ENCODE results near the gene FATE1.
"Not testable (repeated sequence)": the region's sequence is repeated elsewhere in the genome, so short reads cannot be mapped to it uniquely, and the experiment has no call there.

The FATE1 gene

DNA sequence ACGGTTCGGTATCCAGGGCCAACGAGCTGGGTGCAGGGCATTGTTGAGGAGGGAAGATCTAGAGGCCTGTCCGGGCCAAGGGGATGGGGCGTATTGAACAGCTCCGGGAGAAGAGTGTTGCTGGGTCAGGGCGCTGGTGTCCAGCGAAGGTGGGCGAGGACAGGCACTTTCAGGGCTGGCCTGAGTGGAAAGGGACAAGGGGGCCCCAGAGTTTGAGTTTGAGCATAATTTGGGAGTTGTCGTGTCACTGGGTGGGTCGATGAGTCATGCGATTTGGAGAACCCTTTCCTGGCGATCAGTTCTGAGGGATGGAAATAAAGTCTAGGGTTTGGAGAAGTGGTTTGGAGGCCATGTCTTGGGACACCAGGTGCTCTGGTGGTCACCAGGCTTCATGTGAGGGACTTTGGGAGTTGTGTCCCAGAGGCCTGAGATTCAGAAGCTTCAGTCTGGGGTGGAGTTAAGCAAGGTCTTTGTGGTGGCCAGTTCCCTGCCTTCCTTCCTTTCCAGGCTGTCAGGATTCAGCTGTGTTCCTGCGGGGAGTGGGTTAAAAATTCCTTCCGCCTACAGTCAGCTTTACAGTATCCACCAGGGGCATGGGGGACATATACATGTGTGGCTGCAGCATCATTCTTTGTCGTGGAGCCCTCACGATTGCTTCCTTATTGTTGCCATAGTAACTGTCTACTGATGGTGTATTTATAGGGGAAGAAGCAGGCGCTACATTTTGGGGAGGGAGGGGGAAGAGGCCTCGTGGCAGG lies 20.1 kb upstream of the FATE1 start:
- Histone ChIP-seq H3K27ac (no peak overlapping the region), H3K36me3 (no peaks in the 10 kb centered on the region), H3K27me3 (peaks cover 0 to 9% of the 10 kb centered on the region in 2 donors), H3K4me1 (peaks cover 0 to 8% (median 0%) of the 10 kb centered on the region in 4 donors), H3K4me3 (no peak overlapping the region), H3K9me3 (no peaks in the 10 kb centered on the region)
- intact Hi-C loops (cut with DNase I; ENCODE audit: low total_unique reads) = no loop called here
- DNase-seq = no peak
- TF ChIP-seq, protein P1, sequence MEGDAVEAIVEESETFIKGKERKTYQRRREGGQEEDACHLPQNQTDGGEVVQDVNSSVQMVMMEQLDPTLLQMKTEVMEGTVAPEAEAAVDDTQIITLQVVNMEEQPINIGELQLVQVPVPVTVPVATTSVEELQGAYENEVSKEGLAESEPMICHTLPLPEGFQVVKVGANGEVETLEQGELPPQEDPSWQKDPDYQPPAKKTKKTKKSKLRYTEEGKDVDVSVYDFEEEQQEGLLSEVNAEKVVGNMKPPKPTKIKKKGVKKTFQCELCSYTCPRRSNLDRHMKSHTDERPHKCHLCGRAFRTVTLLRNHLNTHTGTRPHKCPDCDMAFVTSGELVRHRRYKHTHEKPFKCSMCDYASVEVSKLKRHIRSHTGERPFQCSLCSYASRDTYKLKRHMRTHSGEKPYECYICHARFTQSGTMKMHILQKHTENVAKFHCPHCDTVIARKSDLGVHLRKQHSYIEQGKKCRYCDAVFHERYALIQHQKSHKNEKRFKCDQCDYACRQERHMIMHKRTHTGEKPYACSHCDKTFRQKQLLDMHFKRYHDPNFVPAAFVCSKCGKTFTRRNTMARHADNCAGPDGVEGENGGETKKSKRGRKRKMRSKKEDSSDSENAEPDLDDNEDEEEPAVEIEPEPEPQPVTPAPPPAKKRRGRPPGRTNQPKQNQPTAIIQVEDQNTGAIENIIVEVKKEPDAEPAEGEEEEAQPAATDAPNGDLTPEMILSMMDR (IDR thresholded peaks at IDR 0.05) = no peak

DNA sequence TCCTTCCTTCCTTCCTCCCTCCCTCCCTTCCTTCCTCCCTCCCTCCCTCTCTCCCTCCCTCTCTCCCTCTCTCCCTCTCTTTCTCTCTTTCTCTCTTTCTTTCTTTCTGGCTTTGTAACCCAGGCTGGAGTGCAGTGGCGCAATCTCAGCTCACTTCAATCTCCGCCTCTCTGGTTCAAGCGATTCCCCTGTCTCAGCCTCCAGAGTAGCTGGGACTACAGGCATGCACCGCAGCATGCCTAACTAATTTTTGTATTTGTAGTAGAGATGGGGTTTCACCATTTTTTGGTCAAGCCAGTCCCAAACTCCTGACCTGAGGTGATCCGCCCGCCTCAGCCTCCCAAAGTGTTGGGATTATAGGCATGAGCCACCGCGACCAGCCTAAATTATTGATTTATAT lies 18.8 kb upstream of the FATE1 start:
- DNase-seq; intact Hi-C loops (cut with DNase I; ENCODE audit: low total_unique reads); H3K27me3 ChIP-seq; H3K4me3 ChIP-seq; H3K36me3 ChIP-seq; H3K9me3 ChIP-seq; H3K27ac ChIP-seq; H3K4me1 ChIP-seq: not testable (repeated sequence)

DNA sequence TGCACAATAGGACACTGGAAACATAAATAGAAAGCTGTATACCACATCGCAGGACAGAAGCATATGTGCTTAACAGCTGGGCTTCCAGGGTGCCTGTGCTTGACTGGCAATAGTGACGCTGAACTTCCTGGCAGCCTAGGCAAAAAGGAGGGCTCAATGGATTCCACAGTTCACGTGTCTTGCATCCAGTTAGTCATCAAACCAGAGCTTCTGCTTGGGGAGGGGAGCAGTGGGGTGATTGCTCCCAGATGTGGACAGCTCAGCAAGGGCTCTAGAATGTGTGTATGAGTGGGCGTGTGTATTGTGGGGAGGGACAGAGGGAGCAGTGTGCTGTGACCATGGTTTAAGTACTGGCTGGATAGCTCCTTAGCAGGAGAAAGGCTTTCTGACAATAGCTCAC lies 18.3 kb upstream of the FATE1 start:
- H3K27me3 ChIP-seq = peaks cover 0 to 9% of the 10 kb centered on the region in 2 donors
- TF ChIP-seq, protein P1 (IDR thresholded peaks at IDR 0.05) = no peak
- no peak overlapping the region for H3K4me3 ChIP-seq
- H3K36me3 ChIP-seq = no peaks in the 10 kb centered on the region
- DNase-seq = no peak
- H3K9me3 ChIP-seq = no peaks in the 10 kb centered on the region
- H3K27ac ChIP-seq = no peak overlapping the region
- intact Hi-C loops (cut with DNase I; ENCODE audit: low total_unique reads) = no loop called here
- H3K4me1 ChIP-seq = peaks cover 0 to 8% (median 0%) of the 10 kb centered on the region in 4 donors

DNA sequence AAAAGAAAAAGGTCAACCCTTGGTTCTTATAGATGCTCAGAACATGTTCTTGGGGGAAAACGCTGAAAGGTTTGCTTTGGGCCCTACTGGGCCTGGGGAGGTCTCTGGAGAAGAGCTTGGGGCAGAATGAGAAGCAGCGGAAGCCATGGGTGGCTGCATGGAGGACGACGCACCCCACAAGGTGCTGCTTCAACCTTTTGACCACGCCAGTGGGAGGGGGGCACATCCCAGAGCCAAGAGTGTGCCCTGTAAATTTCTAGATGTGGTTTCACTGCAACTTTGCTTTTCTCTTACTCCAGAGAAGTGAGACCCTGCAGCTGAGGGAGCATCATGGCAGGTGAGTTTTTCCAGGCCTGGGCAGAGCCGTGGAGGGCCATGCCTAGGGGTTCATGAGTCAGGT lies 17.4 kb upstream of the FATE1 start:
- Histone ChIP-seq H3K4me3 (no peak overlapping the region), H3K36me3 (no peaks in the 10 kb centered on the region), H3K27me3 (peaks cover 0 to 9% of the 10 kb centered on the region in 2 donors), H3K27ac (no peak overlapping the region), H3K9me3 (no peaks in the 10 kb centered on the region), H3K4me1 (peaks cover 0 to 8% (median 0%) of the 10 kb centered on the region in 4 donors)
- intact Hi-C loops (cut with DNase I; ENCODE audit: low total_unique reads) = no loop called here
- TF ChIP-seq, protein P1 (IDR thresholded peaks at IDR 0.05) = no peak
- DNase-seq = no peak

DNA sequence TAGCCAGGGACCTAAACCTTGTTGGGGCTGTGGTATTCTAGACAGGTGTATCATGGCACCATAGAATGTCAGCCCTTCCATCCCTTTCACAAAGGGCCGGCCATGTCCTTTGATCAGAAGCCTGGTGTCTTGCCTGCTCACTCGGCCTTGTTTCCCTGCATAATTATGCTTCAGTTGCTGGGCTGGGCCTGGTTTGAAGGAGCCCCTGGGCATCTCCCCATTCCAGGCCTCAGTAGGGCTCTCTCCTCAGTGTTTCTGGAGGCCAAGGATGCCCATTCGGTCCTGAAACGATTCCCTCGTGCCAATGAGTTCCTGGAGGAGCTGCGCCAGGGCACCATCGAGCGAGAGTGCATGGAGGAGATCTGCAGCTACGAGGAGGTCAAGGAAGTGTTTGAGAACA lies 16.1 kb upstream of the FATE1 start:
- TF ChIP-seq, protein P1 (IDR thresholded peaks at IDR 0.05) = no peak
- Histone ChIP-seq H3K4me3 (no peak overlapping the region), H3K36me3 (no peaks in the 10 kb centered on the region), H3K27ac (no peak overlapping the region), H3K9me3 (no peaks in the 10 kb centered on the region), H3K27me3 (peaks cover 0 to 7% of the 10 kb centered on the region in 2 donors), H3K4me1 (peaks cover 0 to 8% (median 0%) of the 10 kb centered on the region in 4 donors)
- DNase-seq = no peak
- intact Hi-C loops (cut with DNase I; ENCODE audit: low total_unique reads) = no loop called here

DNA sequence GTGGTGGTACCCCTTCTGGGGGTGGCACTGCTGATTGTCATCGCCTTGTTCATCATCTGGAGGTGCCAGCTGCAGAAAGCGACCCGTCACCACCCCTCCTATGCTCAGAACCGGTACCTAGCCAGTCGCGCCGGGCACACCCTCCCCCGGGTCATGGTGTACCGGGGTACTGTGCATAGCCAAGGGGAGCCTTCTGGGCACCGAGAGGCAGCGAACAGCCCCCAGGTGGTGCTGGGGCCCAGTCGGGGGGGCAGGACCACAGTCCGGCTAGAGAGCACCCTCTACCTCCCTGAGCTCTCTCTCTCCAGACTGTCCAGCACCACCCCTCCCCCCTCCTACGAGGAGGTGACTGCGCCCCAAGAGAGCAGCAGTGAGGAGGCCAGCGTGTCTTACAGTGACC lies 15.3 kb upstream of the FATE1 start:
- TF ChIP-seq, protein P1 (IDR thresholded peaks at IDR 0.05) = no peak
- H3K27ac ChIP-seq = no peak overlapping the region
- intact Hi-C loops (cut with DNase I; ENCODE audit: low total_unique reads) = no loop called here
- H3K4me1 ChIP-seq = peaks cover 0 to 2% (median 0%) of the 10 kb centered on the region in 4 donors
- H3K9me3 ChIP-seq = no peaks in the 10 kb centered on the region
- DNase-seq = no peak
- H3K36me3 ChIP-seq = no peaks in the 10 kb centered on the region
- no peak overlapping the region for H3K4me3 ChIP-seq
- peaks cover 0 to under 1% of the 10 kb centered on the region in 2 donors for H3K27me3 ChIP-seq
